Measurements from ENCODE around the gene CAPNS1.

The CAPNS1 gene

GRCh38 chr19:36139473-36140303 lies at the start of gene CAPNS1:
Gene CAPNS1, plus strand, starts transcription at chr19:36140066. Its CDS starts 946 bp downstream, at chr19:36141012.
- peak; percentile 86 for DNase-seq

- DNase-seq = no peak
Measured at GRCh38 chr19:36090910-36091695, 48.8 kb upstream of the CAPNS1 start.

GRCh38 chr19:36092566-36092965 lies 47.3 kb upstream of the CAPNS1 start:
- DNase-seq = no peak

- DNase-seq = no peak
Measured at GRCh38 chr19:36093146-36093662, 46.7 kb upstream of the CAPNS1 start.

- DNase-seq = no peak
Measured at GRCh38 chr19:36093687-36094086, 46.2 kb upstream of the CAPNS1 start.

GRCh38 chr19:36097036-36097435 lies 42.8 kb upstream of the CAPNS1 start:
- no peak for DNase-seq

- DNase-seq = no peak
Measured at GRCh38 chr19:36099166-36099785, 40.6 kb upstream of the CAPNS1 start.

- DNase-seq = no peak
Measured at GRCh38 chr19:36100476-36100875, 39.4 kb upstream of the CAPNS1 start.

- no peak for DNase-seq
Measured at GRCh38 chr19:36101550-36102327, 38.1 kb upstream of the CAPNS1 start.

- no peak for DNase-seq
Measured at GRCh38 chr19:36103040-36103626, 36.7 kb upstream of the CAPNS1 start.

- DNase-seq = no peak
Measured at GRCh38 chr19:36103842-36104552, 35.9 kb upstream of the CAPNS1 start.

GRCh38 chr19:36106441-36106840 lies 33.4 kb upstream of the CAPNS1 start:
- DNase-seq = no peak

GRCh38 chr19:36106991-36107390 lies 32.9 kb upstream of the CAPNS1 start:
- no peak for DNase-seq

GRCh38 chr19:36108684-36109083 lies 31.2 kb upstream of the CAPNS1 start:
- no peak for DNase-seq

- DNase-seq = no peak
Measured at GRCh38 chr19:36110487-36111199, 29.2 kb upstream of the CAPNS1 start, which contains the start of gene OVOL3. Gene OVOL3, plus strand, starts transcription at chr19:36111143. Its CDS starts 60 bp downstream, at chr19:36111203.

- no peak for DNase-seq
Measured at GRCh38 chr19:36111200-36111539, 28.7 kb upstream of the CAPNS1 start.

GRCh38 chr19:36112678-36113077 lies 27.2 kb upstream of the CAPNS1 start:
- no peak for DNase-seq

GRCh38 chr19:36113425-36113824 lies 26.4 kb upstream of the CAPNS1 start:
- DNase-seq = no peak

GRCh38 chr19:36113894-36114720 lies 25.8 kb upstream of the CAPNS1 start:
- no peak for DNase-seq

Data from SHP77 treated with DMSO at 0.1 percent for 48 hours (cell line).